Measurements from ENCODE around the gene UVSSA.

The UVSSA gene

GRCh38 chr4:1368421-1369090, 21.5 kb downstream of the UVSSA start:
- H3K36me3 ChIP-seq (replicated peaks; ENCODE audit: insufficient read depth, low read length) = no peaks in the 10 kb centered on the region
- H3K9me2 ChIP-seq (replicated peaks; ENCODE audit: insufficient read depth, low read length) = no peaks in the 10 kb centered on the region
- no peak for DNase-seq
- H3K27me3 ChIP-seq (replicated peaks; ENCODE audit: insufficient read depth, low read length) = no peaks in the 10 kb centered on the region
- no peaks in the 10 kb centered on the region for H4K20me1 ChIP-seq (ENCODE audit: insufficient read depth, low read length)
- no peak overlapping the region for H3K4me2 ChIP-seq (ENCODE audit: low read depth, low read length)
- H3K4me3 ChIP-seq (ENCODE audit: low read length) = no peak overlapping the region
- H2AFZ ChIP-seq (ENCODE audit: low read length) = no peak overlapping the region
- TF ChIP-seq EZH2phosphoT487 (IDR thresholded peaks at IDR 0.05; ENCODE audit: low read length) (no peak), EZH2 (optimal IDR thresholded peaks at IDR 0.05; ENCODE audit: low read depth, low read length) (no peak), CTCF (IDR thresholded peaks at IDR 0.05; ENCODE audit: low read length) (no peak)
- no peak overlapping the region for H3K9ac ChIP-seq (ENCODE audit: low read length)
- H3K27ac ChIP-seq (ENCODE audit: low read length) = no peak overlapping the region
- no peaks in the 10 kb centered on the region for H3K4me1 ChIP-seq (ENCODE audit: low read length)
- H3F3A ChIP-seq (ENCODE audit: insufficient read depth, low read length) = no peaks in the 10 kb centered on the region
- H3K79me2 ChIP-seq (ENCODE audit: low read length) = no peaks in the 10 kb centered on the region
- no peaks in the 10 kb centered on the region for H3K9me3 ChIP-seq (replicated peaks; ENCODE audit: insufficient read depth, low read length)

GRCh38 chr4:1369091-1369450, 22.1 kb downstream of the UVSSA start:
- Histone ChIP-seq H4K20me1 (ENCODE audit: insufficient read depth, low read length) (no peaks in the 10 kb centered on the region), H3K9me2 (replicated peaks; ENCODE audit: insufficient read depth, low read length) (no peaks in the 10 kb centered on the region), H3K9me3 (replicated peaks; ENCODE audit: insufficient read depth, low read length) (no peaks in the 10 kb centered on the region), H3K27me3 (replicated peaks; ENCODE audit: insufficient read depth, low read length) (no peaks in the 10 kb centered on the region), H3K4me2 (ENCODE audit: low read depth, low read length) (no peak overlapping the region), H3K36me3 (replicated peaks; ENCODE audit: insufficient read depth, low read length) (no peaks in the 10 kb centered on the region), H3K4me3 (ENCODE audit: low read length) (no peak overlapping the region), H3K9ac (ENCODE audit: low read length) (no peak overlapping the region), H3K27ac (ENCODE audit: low read length) (no peak overlapping the region), H3K79me2 (ENCODE audit: low read length) (no peaks in the 10 kb centered on the region), H3K4me1 (ENCODE audit: low read length) (no peaks in the 10 kb centered on the region), H3F3A (ENCODE audit: insufficient read depth, low read length) (no peaks in the 10 kb centered on the region), H2AFZ (ENCODE audit: low read length) (no peak overlapping the region)
- no peak for TF ChIP-seq EZH2 (optimal IDR thresholded peaks at IDR 0.05; ENCODE audit: low read depth, low read length)
- no peak for TF ChIP-seq CTCF (IDR thresholded peaks at IDR 0.05; ENCODE audit: low read length)
- no peak for TF ChIP-seq EZH2phosphoT487 (IDR thresholded peaks at IDR 0.05; ENCODE audit: low read length)
- no peak for DNase-seq

- Histone ChIP-seq H3K9me3 (replicated peaks; ENCODE audit: insufficient read depth, low read length) (no peaks in the 10 kb centered on the region), H4K20me1 (ENCODE audit: insufficient read depth, low read length) (no peaks in the 10 kb centered on the region), H3K4me3 (ENCODE audit: low read length) (no peak overlapping the region), H3K79me2 (ENCODE audit: low read length) (no peaks in the 10 kb centered on the region), H3K4me1 (ENCODE audit: low read length) (no peaks in the 10 kb centered on the region), H3K27me3 (replicated peaks; ENCODE audit: insufficient read depth, low read length) (no peaks in the 10 kb centered on the region), H2AFZ (ENCODE audit: low read length) (no peak overlapping the region), H3K36me3 (replicated peaks; ENCODE audit: insufficient read depth, low read length) (no peaks in the 10 kb centered on the region), H3K9ac (ENCODE audit: low read length) (no peak overlapping the region), H3K4me2 (ENCODE audit: low read depth, low read length) (no peak overlapping the region), H3F3A (ENCODE audit: insufficient read depth, low read length) (no peaks in the 10 kb centered on the region), H3K27ac (ENCODE audit: low read length) (no peak overlapping the region), H3K9me2 (replicated peaks; ENCODE audit: insufficient read depth, low read length) (no peaks in the 10 kb centered on the region)
- DNase-seq = no peak
- TF ChIP-seq CTCF (IDR thresholded peaks at IDR 0.05; ENCODE audit: low read length) = no peak
- no peak for TF ChIP-seq EZH2 (optimal IDR thresholded peaks at IDR 0.05; ENCODE audit: low read depth, low read length)
- no peak for TF ChIP-seq EZH2phosphoT487 (IDR thresholded peaks at IDR 0.05; ENCODE audit: low read length)
These were observed 22.6 kb downstream of the UVSSA start for GRCh38 chr4:1369479-1370079.

Data from MM.1S (cell line).